Neural progenitor cell (in vitro differentiated cells): ENCODE measurements around the gene TLE5. TPM values are rescaled to one million over a fixed set of nuclear protein-coding genes. Genes with fewer than 3 reads are reported as not detected.

Source experiments
- DNase-seq: peaks from one replicate; pipeline ENCODE4 v3.0.0-alpha.2; 2016; ENCODE audit warnings: low spot score
- H2AFZ ChIP-seq: fragments of 200-600 bp; sonication (generic); replicated peaks from 2 replicates; pipeline ENCODE4 v1.6.1; 2016; ENCODE audit warnings: antibody characterized with exemption
- H3F3A ChIP-seq: fragments of 200-600 bp; sonication (generic); 2 replicates; pipeline ENCODE4 v1.6.1; 2016; ENCODE audit warnings: antibody characterized with exemption, low read depth
- H3K27ac ChIP-seq: fragments of 200-600 bp; sonication (generic); 2 replicates; pipeline ENCODE4 v1.5.1; 2016; ENCODE audit warnings: mild to moderate bottlenecking
- H3K27me3 ChIP-seq: fragments of 200-600 bp; sonication (generic); 2 replicates; pipeline ENCODE4 v1.6.1; 2016; ENCODE audit warnings: mild to moderate bottlenecking, moderate library complexity
- H3K36me3 ChIP-seq: fragments of 200-600 bp; sonication (generic); 2 replicates; pipeline ENCODE4 v1.5.1; 2016
- H3K4me1 ChIP-seq: fragments of 200-600 bp; sonication (generic); 2 replicates; pipeline ENCODE4 v1.6.1; 2016; ENCODE audit warnings: mixed run types
- H3K4me2 ChIP-seq: fragments of 200-600 bp; sonication (generic); 2 replicates; pipeline ENCODE4 v1.6.1; 2016
- H3K4me3 ChIP-seq: fragments of 200-600 bp; sonication (generic); 2 replicates; pipeline ENCODE4 v1.5.1; 2016
- H3K79me2 ChIP-seq: fragments of 200-600 bp; sonication (generic); 2 replicates; pipeline ENCODE4 v1.6.1; 2016; ENCODE audit warnings: low read depth
- H3K9ac ChIP-seq: fragments of 200-600 bp; sonication (generic); 2 replicates; pipeline ENCODE4 v1.6.1; 2016
- H3K9me3 ChIP-seq: fragments of 200-600 bp; sonication (generic); 2 replicates; pipeline ENCODE4 v1.5.1; 2016; ENCODE audit warnings: low read depth
- H4K20me1 ChIP-seq: fragments of 200-600 bp; sonication (generic); 2 replicates; pipeline ENCODE4 v1.6.1; 2016; ENCODE audit warnings: low read depth
- H3K27ac Mint-ChIP-seq: 3 replicates; pipeline ENCODE4 v1.8.0; 2021; ENCODE audit warnings: mixed read lengths
- H3K27me3 Mint-ChIP-seq: 2 replicates; pipeline ENCODE4 v1.8.0; 2022; ENCODE audit warnings: low read depth, mild to moderate bottlenecking, inconsistent platforms, moderate library complexity, mixed read lengths; ENCODE audit not compliant: insufficient read depth
- H3K36me3 Mint-ChIP-seq: 3 replicates; pipeline ENCODE4 v1.8.0; 2021; ENCODE audit warnings: mixed read lengths
- H3K4me1 Mint-ChIP-seq: 3 replicates; pipeline ENCODE4 v1.8.0; 2021; ENCODE audit warnings: mixed read lengths
- H3K4me3 Mint-ChIP-seq: 3 replicates; pipeline ENCODE4 v1.8.0; 2021; ENCODE audit warnings: mild to moderate bottlenecking, moderate library complexity, mixed read lengths
- H3K9me3 Mint-ChIP-seq: 3 replicates; pipeline ENCODE4 v1.8.0; 2020; ENCODE audit warnings: mixed read lengths
- CTCF ChIP-seq: fragments of 200-600 bp; sonication (generic); IDR thresholded peaks from 2 replicates; pipeline ENCODE4 v1.5.1; 2017; ENCODE audit warnings: antibody characterized with exemption, mild to moderate bottlenecking
- EZH2 ChIP-seq: fragments of 200-600 bp; sonication (generic); IDR thresholded peaks from 2 replicates; pipeline ENCODE4 v1.6.1; 2017; ENCODE audit warnings: antibody characterized with exemption, mild to moderate bottlenecking, moderate library complexity
- EZH2phosphoT487 ChIP-seq: fragments of 200-600 bp; sonication (generic); IDR thresholded peaks from 2 replicates; pipeline ENCODE4 v1.6.1; 2017; ENCODE audit warnings: antibody characterized with exemption
- total RNA-seq: library from RNA; depleted of rRNA; stranded (reverse); fragments of >200 nt; gene quantifications from 2 replicates; pipeline ENCODE4 v1.2.3, GENCODE V29; 2015; ENCODE audit warnings: low replicate concordance

Gene TLE5
- total RNA-seq, 1 donor from 2014 or later: 54.6 TPM

GRCh38 chr19:3045885-3046697, 16.2 kb downstream of the TLE5 start:
- Histone ChIP-seq H3K4me3 (no peak overlapping the region), H3K79me2 (no peaks in the 10 kb centered on the region), H3K36me3 (no peaks in the 10 kb centered on the region), H3K4me1 (peaks cover 29% of the 10 kb centered on the region), H3F3A (peaks cover 54% of the 10 kb centered on the region), H3K4me2 (peak overlapping the region; percentile 30), H3K9ac (no peak overlapping the region), H2AFZ (no peak overlapping the region), H4K20me1 (peaks cover 12% of the 10 kb centered on the region), H3K9me3 (no peaks in the 10 kb centered on the region), H3K27ac (no peak overlapping the region), H3K27me3 (peaks cover 3% of the 10 kb centered on the region)
- TF ChIP-seq EZH2phosphoT487 (no peak), EZH2 (no peak), CTCF (no peak)
- no peak overlapping the region for H3K4me3 Mint-ChIP-seq
- H3K4me1 Mint-ChIP-seq: peaks cover 24% of the 10 kb centered on the region
- peaks cover 2% of the 10 kb centered on the region for H3K9me3 Mint-ChIP-seq
- DNase-seq: peak; percentile 88
- H3K36me3 Mint-ChIP-seq: no peaks in the 10 kb centered on the region
- no peak overlapping the region for H3K27ac Mint-ChIP-seq
- peaks cover 52% of the 10 kb centered on the region for H3K27me3 Mint-ChIP-seq

- Histone ChIP-seq H4K20me1 (peaks cover 12% of the 10 kb centered on the region), H3K27me3 (peaks cover 7% of the 10 kb centered on the region), H3K4me3 (no peak overlapping the region), H3K4me2 (no peak overlapping the region), H3K79me2 (no peaks in the 10 kb centered on the region), H2AFZ (no peak overlapping the region), H3K9me3 (no peaks in the 10 kb centered on the region), H3K9ac (no peak overlapping the region), H3K4me1 (peaks cover 29% of the 10 kb centered on the region), H3F3A (peaks cover 55% of the 10 kb centered on the region), H3K36me3 (no peaks in the 10 kb centered on the region), H3K27ac (no peak overlapping the region)
- peaks cover 60% of the 10 kb centered on the region for H3K27me3 Mint-ChIP-seq
- H3K36me3 Mint-ChIP-seq: no peaks in the 10 kb centered on the region
- DNase-seq: no peak
- H3K27ac Mint-ChIP-seq: no peak overlapping the region
- H3K4me1 Mint-ChIP-seq: peaks cover 24% of the 10 kb centered on the region
- H3K4me3 Mint-ChIP-seq: peak overlapping the region; percentile 39
- no peak for TF ChIP-seq EZH2phosphoT487
- H3K9me3 Mint-ChIP-seq: peaks cover 2% of the 10 kb centered on the region
Observed at GRCh38 chr19:3045191-3045590, 17.1 kb downstream of the TLE5 start.

- Histone ChIP-seq H4K20me1 (peaks cover 9% of the 10 kb centered on the region), H3K9ac (no peak overlapping the region), H3K9me3 (no peaks in the 10 kb centered on the region), H3K4me1 (peaks cover 29% of the 10 kb centered on the region), H3K4me2 (peak overlapping the region; percentile 78), H3F3A (peaks cover 55% of the 10 kb centered on the region), H3K4me3 (peak overlapping the region; percentile 31), H3K27ac (no peak overlapping the region), H3K27me3 (peaks cover 26% of the 10 kb centered on the region), H3K36me3 (no peaks in the 10 kb centered on the region), H3K79me2 (no peaks in the 10 kb centered on the region), H2AFZ (no peak overlapping the region)
- Mint-ChIP-seq H3K27ac (no peak overlapping the region), H3K4me1 (peaks cover 21% of the 10 kb centered on the region), H3K9me3 (peaks cover 2% of the 10 kb centered on the region), H3K27me3 (peaks cover 65% of the 10 kb centered on the region), H3K4me3 (peak overlapping the region; percentile 57), H3K36me3 (no peaks in the 10 kb centered on the region)
- no peak for DNase-seq
- TF ChIP-seq EZH2 (no peak), CTCF (no peak), EZH2phosphoT487 (no peak)
Observed at GRCh38 chr19:3042621-3043267, 19.6 kb downstream of the TLE5 start.
